NCI-H146 treated with DMSO at 0.1 percent for 48 hours (cell line): ENCODE measurements around the gene PPP4R3B.

Experiments
- DNase-seq: peaks from one replicate; lab custom pipeline; 2025; ENCODE audit not compliant: unreplicated experiment; lab: John Stamatoyannopoulos, UW

Gene PPP4R3B

GRCh38 chr2:55519938-55520885, 97.2 kb downstream of the PPP4R3B start:
- DNase-seq = no peak

DNA sequence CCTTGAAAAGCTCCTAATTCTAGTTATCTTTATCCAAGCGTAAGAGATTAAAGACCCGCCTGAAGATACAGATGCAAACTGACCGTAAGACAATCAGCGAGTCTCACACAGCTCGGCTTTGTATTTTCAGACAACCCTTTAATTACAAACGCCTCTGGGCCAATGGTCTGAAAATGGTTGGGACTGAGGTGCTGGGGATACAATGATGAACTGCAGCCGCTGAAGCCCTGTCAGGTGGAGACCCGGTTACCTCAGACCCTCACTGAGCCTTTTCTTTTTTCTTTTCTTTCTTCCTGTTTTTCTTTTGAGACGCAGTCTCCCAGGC, 98.6 kb downstream of the PPP4R3B start:
- DNase-seq = peak; percentile 8

DNA sequence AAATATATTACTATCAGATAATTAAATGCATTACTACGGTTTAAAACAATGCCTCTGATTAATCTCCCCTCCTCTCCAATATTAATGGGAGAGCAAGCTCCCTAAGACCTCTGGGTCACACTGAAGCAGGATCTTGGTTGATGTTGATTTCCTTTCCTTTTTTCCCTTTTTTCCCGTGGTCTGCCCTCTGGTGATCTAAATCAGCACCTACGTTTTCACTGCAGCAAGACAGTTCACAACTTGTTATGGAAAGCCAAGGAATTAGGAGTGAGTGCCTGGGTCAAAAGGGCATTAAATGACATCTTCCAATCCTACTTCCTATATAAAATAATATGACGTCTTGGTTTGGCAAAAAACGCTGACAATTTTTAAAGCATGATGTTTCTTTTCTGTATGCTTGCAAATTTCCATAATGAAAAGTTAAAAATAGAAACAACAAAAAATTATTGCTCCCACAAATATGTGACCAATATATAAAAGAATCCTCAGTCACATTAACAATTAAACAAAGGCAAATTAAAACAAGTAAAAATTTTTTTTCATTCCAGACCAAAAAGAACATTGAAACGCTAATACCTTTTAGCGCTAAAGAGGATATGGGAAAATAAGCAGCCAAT, 105.8 kb downstream of the PPP4R3B start:
- DNase-seq = peak; percentile 19

- DNase-seq = no peak
Observed at GRCh38 chr2:55502590-55503141, 114.8 kb downstream of the PPP4R3B start.

DNA sequence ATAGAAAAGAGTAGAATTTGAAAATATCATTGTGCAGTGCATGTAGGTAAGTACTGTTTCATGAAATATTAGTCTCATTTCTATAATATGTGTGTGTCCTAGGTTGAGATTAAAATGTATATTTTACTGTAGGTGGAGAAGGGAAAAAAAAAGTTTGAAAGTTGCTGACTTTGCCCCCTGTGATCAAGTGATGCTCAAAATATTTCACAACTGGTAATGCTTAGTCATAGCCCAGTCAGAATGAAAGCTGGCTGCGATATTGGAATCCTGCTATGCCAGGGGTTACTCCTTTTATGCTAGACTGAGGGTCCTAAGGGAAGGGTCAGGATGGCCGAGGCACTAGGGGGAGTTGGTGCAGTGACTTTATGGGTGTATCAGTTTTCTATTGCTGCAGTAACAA, 117.4 kb downstream of the PPP4R3B start:
- no peak for DNase-seq

- no peak for DNase-seq
Observed at GRCh38 chr2:55498582-55498981, 118.8 kb downstream of the PPP4R3B start.
